Spleen (tissue), 7 donors: ENCODE data around the gene CIDEB.

Experiments used
- CTCF ChIP-seq, 11 experiments: fragments of 200-600 bp in 7 of 11; fragments of 450-650 bp in 4 of 11; sonication (generic) in 4 of 11; IDR thresholded peaks in 8 of 11; conservative IDR thresholded peaks in 3 of 11; 1 replicate in 7 of 11; 2 replicates in 4 of 11; pipeline versions ENCODE4 v1.4.0 to v1.8.0; 2016 to 2021; ENCODE audit warnings: antibody characterized with exemption in 11 of 11, inconsistent platforms in 4 of 11, mild to moderate bottlenecking in 1 of 11
- POLR2A ChIP-seq, 3 donors: fragments of 450-650 bp; IDR thresholded peaks; one replicate each; pipeline ENCODE4 v1.5.1; 2017; ENCODE audit warnings: antibody characterized with exemption in 3 of 3, mild to moderate bottlenecking in 1 of 3
- donor health status: DM: no; HTN: no; CAD: no; lungs with moderate emphysema.
- donor health status: DM: no; HTN: no; CAD: no.
- donor health status: DM: no; HTN: no; CAD: no.

GRCh38 chr14:24261969-24262327 is 45.8 kb downstream of the CIDEB start:
- TF ChIP-seq POLR2A (IDR thresholded peaks at IDR 0.05) = no peak
- no peak for TF ChIP-seq CTCF (IDR thresholded peaks at IDR 0.05 in 8 of 11, conservative IDR thresholded peaks at IDR 0.05 in 3 of 11)
